ENCODE measurements around the gene CAMK2D. TPM values are rescaled to one million over a fixed set of nuclear protein-coding genes. Genes with fewer than 3 reads are reported as not detected.

CAMK2D gene
- total and polyA plus RNA-seq, 4 experiments from 2014 or later = 15.5 to 36.4 (median 24.0) TPM

GRCh38 chr4:113759696-113760093, 1.8 kb downstream of the CAMK2D start:
- H3K9me3 ChIP-seq (ENCODE audit: control insufficient read depth in 1 of 2, low read length in 2 of 2) = no peaks in the 10 kb centered on the region
- H3K27me3 ChIP-seq (ENCODE audit: insufficient read depth, low read length) = no peaks in the 10 kb centered on the region
- peaks cover 51% of the 10 kb centered on the region for H3K4me1 ChIP-seq (ENCODE audit: insufficient read depth, low read length)
- Mint-ChIP-seq H3K4me3 (peak overlapping the region; percentile 93 to 98 (median 96)), H3K27me3 (no peaks in the 10 kb centered on the region), H3K4me1 (peaks cover 28 to 73% (median 33%) of the 10 kb centered on the region in 4 donors), H3K27ac (peak overlapping the region; percentile 91 to 99 (median 92)), H3K9me3 (peaks cover 0 to 9% (median 0%) of the 10 kb centered on the region in 8 donors), H3K36me3 (peaks cover 9 to 28% of the 10 kb centered on the region in 2 donors)
- CTCF ChIA-PET (ENCODE audit: partially characterized antibody) = interaction anchor here (3.2 kb wide), 1 partner anchor 212 kb away, joined by 24 read pairs; no protein-coding TSS in a partner anchor
- no peak for DNase-seq
- H3K27ac ChIP-seq (ENCODE audit: low read depth, low read length) = peak overlapping the region; percentile 92
- intact Hi-C loops (cut with micrococcal nuclease) = loop anchor here (2.0 to 10.0 kb wide), 5 partner anchors 47 to 1615 kb away; partner anchors contain the start of gene FAM241A
- POLR2A ChIA-PET (ENCODE audit: partially characterized antibody) = interaction anchor here (1.3 to 2.1 kb wide), 4 partner anchors 64 to 212 kb away, joined by 3 to 8 read pairs (median 5); no protein-coding TSS in a partner anchor
- no peaks in the 10 kb centered on the region for H3K36me3 ChIP-seq (ENCODE audit: insufficient read depth, low read length)
- H3K4me3 ChIP-seq (ENCODE audit: low read length in 2 of 2) = peak overlapping the region; percentile 73 to 87

GRCh38 chr4:113758372-113758771, 3.2 kb downstream of the CAMK2D start:
- intact Hi-C loops (cut with micrococcal nuclease) = no loop called here
- Histone ChIP-seq H3K36me3 (ENCODE audit: insufficient read depth, low read length) (no peaks in the 10 kb centered on the region), H3K4me1 (ENCODE audit: insufficient read depth, low read length) (peaks cover 48% of the 10 kb centered on the region), H3K4me3 (ENCODE audit: low read length in 2 of 2) (no peak overlapping the region), H3K27me3 (ENCODE audit: insufficient read depth, low read length) (no peaks in the 10 kb centered on the region), H3K9me3 (ENCODE audit: control insufficient read depth in 1 of 2, low read length in 2 of 2) (no peaks in the 10 kb centered on the region), H3K27ac (ENCODE audit: low read depth, low read length) (no peak overlapping the region)
- peaks cover 9 to 28% of the 10 kb centered on the region in 2 donors for H3K36me3 Mint-ChIP-seq
- peak overlapping the region in 6 of 8 donors; percentile 28 to 97 (median 59) for H3K4me3 Mint-ChIP-seq
- POLR2A ChIA-PET (ENCODE audit: partially characterized antibody) = interaction anchor here (0.9 to 1.6 kb wide), 2 partner anchors 80 to 211 kb away, joined by 4 to 5 read pairs; no protein-coding TSS in a partner anchor
- peaks cover 0 to 7% (median 0%) of the 10 kb centered on the region in 8 donors for H3K9me3 Mint-ChIP-seq
- CTCF ChIA-PET (ENCODE audit: partially characterized antibody) = interaction anchor here (0.7 to 3.2 kb wide), 2 partner anchors 15 to 210 kb away, joined by 3 to 24 read pairs; no protein-coding TSS in a partner anchor
- peaks cover 28 to 73% (median 33%) of the 10 kb centered on the region in 4 donors for H3K4me1 Mint-ChIP-seq
- no peak for DNase-seq
- peak overlapping the region in 4 of 7 donors; percentile 24 to 77 (median 34) for H3K27ac Mint-ChIP-seq
- no peaks in the 10 kb centered on the region for H3K27me3 Mint-ChIP-seq

DNA sequence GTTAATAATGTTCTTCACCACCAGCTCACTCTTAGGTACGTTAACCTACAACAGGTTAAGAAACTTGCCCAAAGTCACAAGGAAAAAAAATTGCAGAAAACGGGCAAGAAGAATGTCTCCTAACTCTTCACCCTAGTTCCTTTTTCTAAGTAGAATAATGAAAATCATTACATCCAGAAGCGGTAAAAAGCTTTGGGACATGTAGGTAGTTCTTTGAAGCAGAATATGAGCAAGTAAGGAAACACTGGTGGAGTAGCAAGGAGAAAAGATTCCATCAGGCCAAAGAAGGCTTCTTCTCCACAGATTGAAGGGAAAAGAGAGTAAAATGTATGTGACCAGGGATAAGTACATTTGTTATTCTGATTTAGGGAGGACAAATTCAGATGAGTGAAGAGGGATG, 4.1 kb downstream of the CAMK2D start:
- H3K9me3 Mint-ChIP-seq = peaks cover 0 to 4% (median 0%) of the 10 kb centered on the region in 8 donors
- DNase-seq = no peak
- Histone ChIP-seq H3K4me3 (ENCODE audit: low read length in 2 of 2) (no peak overlapping the region), H3K27me3 (ENCODE audit: insufficient read depth, low read length) (no peaks in the 10 kb centered on the region), H3K27ac (ENCODE audit: low read depth, low read length) (no peak overlapping the region), H3K36me3 (ENCODE audit: insufficient read depth, low read length) (no peaks in the 10 kb centered on the region), H3K9me3 (ENCODE audit: control insufficient read depth in 1 of 2, low read length in 2 of 2) (no peaks in the 10 kb centered on the region), H3K4me1 (ENCODE audit: insufficient read depth, low read length) (peaks cover 43% of the 10 kb centered on the region)
- H3K4me1 Mint-ChIP-seq = peaks cover 24 to 71% (median 31%) of the 10 kb centered on the region in 4 donors
- peak overlapping the region in 2 of 7 donors; percentile 45 to 77 for H3K27ac Mint-ChIP-seq
- POLR2A ChIA-PET (ENCODE audit: partially characterized antibody) = no interaction called here
- H3K4me3 Mint-ChIP-seq = peak overlapping the region in 5 of 8 donors; percentile 47 to 74 (median 61)
- H3K27me3 Mint-ChIP-seq = no peaks in the 10 kb centered on the region
- peaks cover 13 to 29% of the 10 kb centered on the region in 2 donors for H3K36me3 Mint-ChIP-seq
- CTCF ChIA-PET (ENCODE audit: partially characterized antibody) = no interaction called here
- intact Hi-C loops (cut with micrococcal nuclease) = loop anchor here (2.0 kb wide), 1 partner anchor 15 kb away; no protein-coding TSS in a partner anchor

- peaks cover 43% of the 10 kb centered on the region for H3K4me1 ChIP-seq (ENCODE audit: insufficient read depth, low read length)
- Mint-ChIP-seq H3K9me3 (no peaks in the 10 kb centered on the region), H3K27me3 (no peaks in the 10 kb centered on the region), H3K4me1 (peaks cover 25 to 66% (median 34%) of the 10 kb centered on the region in 4 donors), H3K27ac (peak overlapping the region in 1 of 7 donors; percentile 3), H3K4me3 (peak overlapping the region in 3 of 8 donors; percentile 1 to 39 (median 20)), H3K36me3 (peaks cover 19 to 25% of the 10 kb centered on the region in 2 donors)
- no peak for DNase-seq
- no peak overlapping the region for H3K4me3 ChIP-seq (ENCODE audit: low read length in 2 of 2)
- intact Hi-C loops (cut with micrococcal nuclease) = loop anchor here (2.0 kb wide), 1 partner anchor 13 kb away; no protein-coding TSS in a partner anchor
- H3K9me3 ChIP-seq (ENCODE audit: control insufficient read depth in 1 of 2, low read length in 2 of 2) = no peaks in the 10 kb centered on the region
- H3K36me3 ChIP-seq (ENCODE audit: insufficient read depth, low read length) = no peaks in the 10 kb centered on the region
- H3K27ac ChIP-seq (ENCODE audit: low read depth, low read length) = no peak overlapping the region
- H3K27me3 ChIP-seq (ENCODE audit: insufficient read depth, low read length) = no peaks in the 10 kb centered on the region
- CTCF ChIA-PET (ENCODE audit: partially characterized antibody) = no interaction called here
- POLR2A ChIA-PET (ENCODE audit: partially characterized antibody) = no interaction called here
These were observed 5.5 kb downstream of the CAMK2D start for GRCh38 chr4:113756005-113756410.

DNA sequence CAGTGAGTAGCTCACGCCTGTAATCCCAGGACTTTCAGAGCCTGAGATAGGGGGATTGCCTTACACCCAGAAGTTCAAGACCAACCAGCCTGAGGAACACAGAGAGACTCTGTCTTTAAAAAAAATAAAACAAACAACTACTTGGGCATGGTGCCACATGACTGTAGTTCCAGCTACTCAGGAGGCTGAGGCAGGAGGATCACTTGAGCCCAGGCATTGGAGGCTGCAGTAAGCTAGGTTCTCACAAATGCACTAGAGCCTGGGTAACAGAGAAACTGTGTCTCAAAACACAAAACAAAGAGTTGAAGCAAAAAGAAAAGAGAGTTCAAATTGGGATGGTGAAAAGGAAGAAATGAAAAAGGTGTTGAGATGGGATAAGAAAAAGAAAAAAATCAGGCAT, 10.8 kb downstream of the CAMK2D start:
- no peaks in the 10 kb centered on the region for H3K27me3 Mint-ChIP-seq
- ChIA-PET POLR2A (ENCODE audit: partially characterized antibody) (no interaction called here), CTCF (ENCODE audit: partially characterized antibody) (no interaction called here)
- no peaks in the 10 kb centered on the region for H3K36me3 ChIP-seq (ENCODE audit: insufficient read depth, low read length)
- peaks cover 8% of the 10 kb centered on the region for H3K4me1 ChIP-seq (ENCODE audit: insufficient read depth, low read length)
- H3K27me3 ChIP-seq (ENCODE audit: insufficient read depth, low read length) = no peaks in the 10 kb centered on the region
- no peaks in the 10 kb centered on the region for H3K9me3 ChIP-seq (ENCODE audit: control insufficient read depth in 1 of 2, low read length in 2 of 2)
- H3K27ac Mint-ChIP-seq = peak overlapping the region in 1 of 7 donors; percentile 22
- H3K36me3 Mint-ChIP-seq = peaks cover 19 to 20% of the 10 kb centered on the region in 2 donors
- H3K27ac ChIP-seq (ENCODE audit: low read depth, low read length) = no peak overlapping the region
- intact Hi-C loops (cut with micrococcal nuclease) = no loop called here
- no peak overlapping the region for H3K4me3 ChIP-seq (ENCODE audit: low read length in 2 of 2)
- peaks cover 0 to 2% (median 0%) of the 10 kb centered on the region in 8 donors for H3K9me3 Mint-ChIP-seq
- no peak overlapping the region for H3K4me3 Mint-ChIP-seq
- H3K4me1 Mint-ChIP-seq = peaks cover 14 to 31% (median 25%) of the 10 kb centered on the region in 4 donors
- no peak for DNase-seq

- Histone ChIP-seq H3K27ac (ENCODE audit: low read depth, low read length) (no peak overlapping the region), H3K4me3 (ENCODE audit: low read length in 2 of 2) (no peak overlapping the region), H3K4me1 (ENCODE audit: insufficient read depth, low read length) (peaks cover 3% of the 10 kb centered on the region), H3K27me3 (ENCODE audit: insufficient read depth, low read length) (no peaks in the 10 kb centered on the region), H3K9me3 (ENCODE audit: control insufficient read depth in 1 of 2, low read length in 2 of 2) (no peaks in the 10 kb centered on the region), H3K36me3 (ENCODE audit: insufficient read depth, low read length) (no peaks in the 10 kb centered on the region)
- peaks cover 14 to 27% (median 22%) of the 10 kb centered on the region in 4 donors for H3K4me1 Mint-ChIP-seq
- ChIA-PET POLR2A (ENCODE audit: partially characterized antibody) (no interaction called here), CTCF (ENCODE audit: partially characterized antibody) (no interaction called here)
- no peak for DNase-seq
- H3K9me3 Mint-ChIP-seq = peaks cover 0 to 2% (median 0%) of the 10 kb centered on the region in 8 donors
- H3K27ac Mint-ChIP-seq = peak overlapping the region in 2 of 7 donors; percentile 2 to 22
- H3K4me3 Mint-ChIP-seq = no peak overlapping the region
- intact Hi-C loops (cut with micrococcal nuclease) = no loop called here
- peaks cover 19 to 20% of the 10 kb centered on the region in 2 donors for H3K36me3 Mint-ChIP-seq
- no peaks in the 10 kb centered on the region for H3K27me3 Mint-ChIP-seq
These were observed 11.2 kb downstream of the CAMK2D start for GRCh38 chr4:113750296-113750695.

GRCh38 chr4:113749178-113749577, 12.4 kb downstream of the CAMK2D start:
- no peaks in the 10 kb centered on the region for H3K27me3 ChIP-seq (ENCODE audit: insufficient read depth, low read length)
- H3K27ac Mint-ChIP-seq = no peak overlapping the region
- no peaks in the 10 kb centered on the region for H3K36me3 ChIP-seq (ENCODE audit: insufficient read depth, low read length)
- CTCF ChIA-PET (ENCODE audit: partially characterized antibody) = no interaction called here
- H3K27ac ChIP-seq (ENCODE audit: low read depth, low read length) = no peak overlapping the region
- no peaks in the 10 kb centered on the region for H3K9me3 ChIP-seq (ENCODE audit: control insufficient read depth in 1 of 2, low read length in 2 of 2)
- POLR2A ChIA-PET (ENCODE audit: partially characterized antibody) = interaction anchor here (0.5 kb wide), 1 partner anchor 17 kb away, joined by 3 read pairs; no protein-coding TSS in a partner anchor
- peaks cover 14 to 24% (median 20%) of the 10 kb centered on the region in 4 donors for H3K4me1 Mint-ChIP-seq
- H3K9me3 Mint-ChIP-seq = peaks cover 0 to 2% (median 0%) of the 10 kb centered on the region in 8 donors
- intact Hi-C loops (cut with micrococcal nuclease) = no loop called here
- H3K4me3 Mint-ChIP-seq = no peak overlapping the region
- H3K27me3 Mint-ChIP-seq = no peaks in the 10 kb centered on the region
- peaks cover 19 to 20% of the 10 kb centered on the region in 2 donors for H3K36me3 Mint-ChIP-seq
- DNase-seq = no peak
- no peaks in the 10 kb centered on the region for H3K4me1 ChIP-seq (ENCODE audit: insufficient read depth, low read length)
- no peak overlapping the region for H3K4me3 ChIP-seq (ENCODE audit: low read length in 2 of 2)

Measured in CD4-positive, alpha-beta memory T cell (primary cell).